Gastrocnemius medialis (tissue), 4 donors: Measurements from ENCODE around the gene VMP1. TPM values are rescaled to one million over a fixed set of nuclear protein-coding genes. Genes with fewer than 3 reads are reported as not detected.
A peak's percentile ranks its signal among the peaks of the same experiment; 100 is the strongest.
"Not testable (repeated sequence)": the region's sequence is repeated elsewhere in the genome, so short reads cannot be mapped to it uniquely, and the experiment has no call there.

Source experiments
- ATAC-seq, 2 donors: fragments of 150-250 bp; one replicate each; pipeline ENCODE4 v1.9.1; 2016
- DNase-seq, 2 donors: peaks; one replicate each; pipeline ENCODE4 v3.0.0-alpha.2; 2019
- H3K27ac ChIP-seq, 4 donors: fragments of 200-600 bp; sonication (generic); 1 replicate in 1 of 4; 2 replicates in 3 of 4; pipeline ENCODE4 v1.5.1; 2016 to 2018; ENCODE audit warnings: mild to moderate bottlenecking in 2 of 4, moderate library complexity in 1 of 4
- H3K27me3 ChIP-seq, 3 donors: fragments of 200-600 bp; sonication (generic) in 2 of 3; 1 replicate in 1 of 3; 2 replicates in 2 of 3; pipeline versions ENCODE4 v1.5.1 to v1.6.0; 2016 to 2019; ENCODE audit warnings: mild to moderate bottlenecking in 1 of 3, moderate library complexity in 1 of 3
- H3K36me3 ChIP-seq, 2 donors: fragments of 200-600 bp; sonication (generic) in 1 of 2; one replicate each; pipeline ENCODE4 v1.5.1; 2017 to 2018
- H3K4me1 ChIP-seq, 2 donors: fragments of 200-600 bp; sonication (generic) in 1 of 2; one replicate each; pipeline ENCODE4 v1.5.1; 2016 to 2017; ENCODE audit warnings: mild to moderate bottlenecking in 2 of 2
- H3K4me3 ChIP-seq, 4 donors: fragments of 200-600 bp; sonication (generic) in 3 of 4; 1 replicate in 1 of 4; 2 replicates in 3 of 4; pipeline ENCODE4 v1.5.1; 2016 to 2019; ENCODE audit warnings: mild to moderate bottlenecking in 2 of 4
- H3K9me3 ChIP-seq, 3 donors: fragments of 200-600 bp; sonication (generic) in 2 of 3; 1 replicate in 1 of 3; 2 replicates in 2 of 3; pipeline ENCODE4 v1.5.1; 2016 to 2019
- POLR2A ChIP-seq, 2 donors: fragments of 450-650 bp; IDR thresholded peaks; one replicate each; pipeline ENCODE4 v1.6.1; 2017; ENCODE audit warnings: antibody characterized with exemption in 2 of 2, mild to moderate bottlenecking in 2 of 2, moderate library complexity in 2 of 2
- in situ Hi-C, 4 donors: fragments of 200-750 bp; cut with MboI; loops; one replicate each; pipeline versions ENCODE4 v1.15.0 to v1.8.0; 2017; ENCODE audit warnings: low sequenced_read_pairs in 4 of 4
- intact Hi-C: fragments of 100-400 bp; cut with DNase I; formaldehyde crosslinking; loops from one replicate; pipeline ENCODE4 v1.15.1; 2023; ENCODE audit warnings: low total_unique reads
- total RNA-seq, 4 donors: library from RNA; depleted of rRNA; stranded (reverse); fragments of >200 nt; gene quantifications; one replicate each; pipeline versions ENCODE4 v1.1.0 to v1.2.3, GENCODE V29; 2016
- TF ChIP-seq, protein P1 (sequence below), 5 experiments: fragments of 450-650 bp in 3 of 5; fragments of 200-600 bp in 2 of 5; sonication (generic) in 2 of 5; IDR thresholded peaks in 4 of 5; conservative IDR thresholded peaks in 1 of 5; 1 replicate in 4 of 5; 2 replicates in 1 of 5; pipeline ENCODE4 v1.5.1; 2016 to 2019; ENCODE audit warnings: antibody characterized with exemption in 5 of 5, mild to moderate bottlenecking in 3 of 5, moderate library complexity in 3 of 5

Gene VMP1
- total RNA-seq, 4 donors from 2014 or later, result 39.2 to 55.0 (median 48.4) TPM

DNA sequence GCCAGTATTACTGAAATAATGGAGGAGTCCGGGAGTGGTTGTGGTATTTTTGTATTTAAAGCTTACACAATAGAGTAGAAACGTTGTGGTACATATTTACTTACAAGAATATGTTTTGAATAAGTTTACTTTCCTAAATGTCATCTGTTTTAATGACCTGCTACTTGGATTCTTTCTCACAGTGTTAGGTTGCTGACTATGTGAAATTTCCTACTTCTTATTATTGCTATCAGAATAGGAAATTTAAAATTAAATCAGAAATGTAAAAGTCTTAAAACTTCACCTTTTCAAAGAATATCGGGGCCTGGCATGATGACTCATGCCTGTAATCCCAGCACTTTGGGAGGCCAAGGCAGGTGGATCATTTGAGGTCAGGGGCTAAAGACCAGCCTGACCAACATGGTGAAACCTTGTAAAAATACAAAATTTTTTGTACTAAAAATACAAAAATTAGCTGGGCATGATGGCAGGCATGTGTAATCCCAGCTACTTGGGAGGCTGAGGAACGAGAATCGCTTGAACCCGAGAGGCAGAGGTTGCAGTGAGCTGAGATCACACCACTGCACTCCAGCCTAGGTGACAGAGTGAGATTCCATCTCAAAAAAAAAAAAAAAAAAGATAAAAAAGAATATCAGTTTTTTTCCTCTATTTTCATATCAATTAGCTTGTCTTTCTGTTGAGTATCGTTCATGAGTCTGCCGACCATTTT, 77.8 kb downstream of the VMP1 start:
- in situ Hi-C loops (no loop called here), intact Hi-C loops (no loop called here)
- H3K36me3 ChIP-seq, result no peaks in the 10 kb centered on the region
- no peaks in the 10 kb centered on the region for H3K9me3 ChIP-seq
- ATAC-seq, result no peak
- TF ChIP-seq POLR2A (IDR thresholded peaks at IDR 0.05), result no peak
- TF ChIP-seq, protein P1, sequence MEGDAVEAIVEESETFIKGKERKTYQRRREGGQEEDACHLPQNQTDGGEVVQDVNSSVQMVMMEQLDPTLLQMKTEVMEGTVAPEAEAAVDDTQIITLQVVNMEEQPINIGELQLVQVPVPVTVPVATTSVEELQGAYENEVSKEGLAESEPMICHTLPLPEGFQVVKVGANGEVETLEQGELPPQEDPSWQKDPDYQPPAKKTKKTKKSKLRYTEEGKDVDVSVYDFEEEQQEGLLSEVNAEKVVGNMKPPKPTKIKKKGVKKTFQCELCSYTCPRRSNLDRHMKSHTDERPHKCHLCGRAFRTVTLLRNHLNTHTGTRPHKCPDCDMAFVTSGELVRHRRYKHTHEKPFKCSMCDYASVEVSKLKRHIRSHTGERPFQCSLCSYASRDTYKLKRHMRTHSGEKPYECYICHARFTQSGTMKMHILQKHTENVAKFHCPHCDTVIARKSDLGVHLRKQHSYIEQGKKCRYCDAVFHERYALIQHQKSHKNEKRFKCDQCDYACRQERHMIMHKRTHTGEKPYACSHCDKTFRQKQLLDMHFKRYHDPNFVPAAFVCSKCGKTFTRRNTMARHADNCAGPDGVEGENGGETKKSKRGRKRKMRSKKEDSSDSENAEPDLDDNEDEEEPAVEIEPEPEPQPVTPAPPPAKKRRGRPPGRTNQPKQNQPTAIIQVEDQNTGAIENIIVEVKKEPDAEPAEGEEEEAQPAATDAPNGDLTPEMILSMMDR (IDR thresholded peaks at IDR 0.05 in 4 of 5, conservative IDR thresholded peaks at IDR 0.05 in 1 of 5), result no peak
- peak overlapping the region in 3 of 4 donors; percentile 53 to 68 (median 57) for H3K27ac ChIP-seq
- peaks cover 4 to 34% of the 10 kb centered on the region in 2 donors for H3K4me1 ChIP-seq
- no peak overlapping the region for H3K4me3 ChIP-seq
- no peak for DNase-seq
- no peaks in the 10 kb centered on the region for H3K27me3 ChIP-seq

DNA sequence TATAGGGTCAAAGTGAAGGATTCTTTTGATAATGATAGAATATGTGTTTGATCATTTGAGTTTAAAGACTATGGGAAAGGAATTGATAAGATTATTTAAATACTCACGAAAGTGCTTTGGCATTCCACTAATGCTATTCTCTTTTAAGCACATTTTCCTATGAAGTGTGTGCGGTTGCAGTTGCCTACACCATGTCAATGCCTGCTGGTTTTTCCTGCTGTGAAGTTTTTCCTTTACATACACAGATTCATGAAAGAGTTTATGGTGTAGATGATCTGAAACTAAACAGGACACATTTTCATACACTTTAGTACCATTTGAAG, 78.7 kb downstream of the VMP1 start:
- in situ Hi-C loops (no loop called here), intact Hi-C loops (no loop called here)
- Histone ChIP-seq H3K27ac (peak overlapping the region; percentile 3 to 74 (median 60)), H3K36me3 (no peaks in the 10 kb centered on the region), H3K27me3 (no peaks in the 10 kb centered on the region), H3K9me3 (no peaks in the 10 kb centered on the region), H3K4me3 (no peak overlapping the region), H3K4me1 (peaks cover 4 to 34% of the 10 kb centered on the region in 2 donors)
- TF ChIP-seq, protein P1 (IDR thresholded peaks at IDR 0.05 in 4 of 5, conservative IDR thresholded peaks at IDR 0.05 in 1 of 5), result no peak
- TF ChIP-seq POLR2A (IDR thresholded peaks at IDR 0.05), result peak in 1 of 2 donors; percentile 37
- peak in 1 of 2 donors; percentile 7 for ATAC-seq
- DNase-seq, result no peak

DNA sequence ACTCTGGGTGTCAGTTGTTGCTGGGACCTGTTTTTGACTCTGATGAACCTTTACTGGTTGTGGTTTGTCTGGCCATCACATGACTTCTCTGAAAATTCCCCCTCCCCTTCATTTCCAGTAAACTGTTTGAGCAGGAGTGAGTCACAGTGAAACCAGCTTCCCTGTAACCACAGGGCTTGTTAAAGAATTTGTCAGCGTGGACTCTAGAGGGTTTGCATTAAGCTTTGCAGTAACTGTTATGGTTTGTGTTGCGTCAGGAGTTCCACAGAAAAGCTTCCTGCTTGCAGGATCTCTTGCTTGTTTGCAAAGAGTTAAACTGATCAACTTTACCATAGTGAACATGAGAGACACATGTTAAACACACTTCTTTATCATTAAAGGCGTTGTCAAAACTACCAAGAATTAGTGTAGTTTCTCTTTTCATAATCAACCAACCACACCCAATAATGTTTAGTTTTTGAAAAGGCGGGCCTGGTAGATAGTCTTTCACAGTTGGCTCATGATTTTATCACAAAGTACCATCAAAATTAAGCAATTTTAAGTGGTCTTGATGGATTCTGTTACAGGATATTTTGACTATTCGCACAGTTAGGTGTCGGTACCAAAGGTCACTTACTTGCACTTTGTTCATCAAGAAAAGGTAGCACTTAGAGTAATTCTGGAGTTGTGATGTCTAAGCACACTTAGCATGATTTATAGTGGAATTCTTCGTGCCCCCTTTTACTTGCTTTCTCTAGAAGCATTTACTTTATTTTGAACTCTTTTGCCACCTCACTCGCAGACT, 79.3 kb downstream of the VMP1 start:
- H3K4me1 ChIP-seq, result peaks cover 4 to 34% of the 10 kb centered on the region in 2 donors
- ATAC-seq, result peak; percentile 76 to 90
- DNase-seq, result peak in 1 of 2 donors; percentile 45
- H3K36me3 ChIP-seq, result no peaks in the 10 kb centered on the region
- H3K27me3 ChIP-seq, result no peaks in the 10 kb centered on the region
- H3K27ac ChIP-seq, result peak overlapping the region; percentile 3 to 74 (median 60)
- intact Hi-C loops, result no loop called here
- TF ChIP-seq, protein P1 (IDR thresholded peaks at IDR 0.05 in 4 of 5, conservative IDR thresholded peaks at IDR 0.05 in 1 of 5), result no peak
- TF ChIP-seq POLR2A (IDR thresholded peaks at IDR 0.05), result peak; percentile 9 to 29
- peak overlapping the region in 2 of 4 donors; percentile 2 to 19 for H3K4me3 ChIP-seq
- H3K9me3 ChIP-seq, result no peaks in the 10 kb centered on the region
- in situ Hi-C loops, result no loop called here

DNA sequence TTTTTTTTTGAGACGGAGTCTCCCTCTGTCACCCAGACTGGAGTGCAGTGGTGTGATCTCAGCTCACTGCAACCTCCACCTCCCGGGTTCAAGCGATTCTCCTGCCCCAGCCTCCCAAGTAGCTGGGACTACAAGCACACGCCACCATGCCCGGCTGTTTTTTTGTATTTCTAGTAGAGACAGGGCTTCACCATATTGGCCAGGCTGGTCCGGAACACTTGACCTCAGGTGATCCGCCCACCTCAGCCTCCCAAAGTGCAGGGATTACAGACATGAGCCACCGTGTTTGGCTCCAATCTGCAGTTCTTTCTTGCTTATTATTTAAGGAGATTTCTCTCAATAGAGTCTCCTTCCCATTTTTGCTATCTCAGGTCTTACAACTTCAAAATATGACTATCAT, 82.4 kb downstream of the VMP1 start:
- in situ Hi-C loops, H3K9me3 ChIP-seq, DNase-seq, ATAC-seq, H3K4me3 ChIP-seq, H3K36me3 ChIP-seq, intact Hi-C loops, H3K27me3 ChIP-seq: not testable (repeated sequence)
- Histone ChIP-seq H3K27ac (peak overlapping the region in 2 of 4 donors; percentile 44 to 52), H3K4me1 (peaks cover 0 to 28% of the 10 kb centered on the region in 2 donors)

DNA sequence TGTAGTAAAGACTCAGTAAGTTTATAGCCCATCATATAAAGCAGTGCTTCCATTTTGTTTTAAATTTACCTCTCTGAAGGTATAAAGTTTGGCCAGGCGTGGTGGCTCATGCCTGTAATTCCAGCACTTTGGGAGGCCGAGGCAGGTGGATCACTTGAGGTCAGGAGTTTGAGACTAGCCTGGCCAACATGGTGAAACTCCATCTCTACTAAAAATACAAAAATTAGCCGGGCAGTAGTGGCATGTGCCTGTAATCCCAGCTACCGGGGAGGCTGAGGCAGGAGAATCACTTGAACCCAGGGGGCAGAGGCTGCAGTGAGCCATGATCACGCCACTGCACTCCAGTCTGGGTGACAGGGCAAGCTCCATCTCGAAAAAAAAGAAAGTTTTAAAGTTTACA, 83.0 kb downstream of the VMP1 start:
- H3K4me3 ChIP-seq, H3K36me3 ChIP-seq, H3K27me3 ChIP-seq, ATAC-seq, DNase-seq, intact Hi-C loops, H3K9me3 ChIP-seq, in situ Hi-C loops: not testable (repeated sequence)
- Histone ChIP-seq H3K27ac (peak overlapping the region; percentile 21 to 53 (median 48)), H3K4me1 (peaks cover 0 to 22% of the 10 kb centered on the region in 2 donors)
